ENCODE results near the gene HJV. TPM values are rescaled to one million over a fixed set of nuclear protein-coding genes. Genes with fewer than 3 reads are reported as not detected.
A peak's percentile ranks its signal among the peaks of the same experiment; 100 is the strongest.
"Not testable (repeated sequence)": the region's sequence is repeated elsewhere in the genome, so short reads cannot be mapped to it uniquely, and the experiment has no call there.

Gene HJV, protein sequence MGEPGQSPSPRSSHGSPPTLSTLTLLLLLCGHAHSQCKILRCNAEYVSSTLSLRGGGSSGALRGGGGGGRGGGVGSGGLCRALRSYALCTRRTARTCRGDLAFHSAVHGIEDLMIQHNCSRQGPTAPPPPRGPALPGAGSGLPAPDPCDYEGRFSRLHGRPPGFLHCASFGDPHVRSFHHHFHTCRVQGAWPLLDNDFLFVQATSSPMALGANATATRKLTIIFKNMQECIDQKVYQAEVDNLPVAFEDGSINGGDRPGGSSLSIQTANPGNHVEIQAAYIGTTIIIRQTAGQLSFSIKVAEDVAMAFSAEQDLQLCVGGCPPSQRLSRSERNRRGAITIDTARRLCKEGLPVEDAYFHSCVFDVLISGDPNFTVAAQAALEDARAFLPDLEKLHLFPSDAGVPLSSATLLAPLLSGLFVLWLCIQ
- not detected for polyA plus RNA-seq (2013, experiment 1 of 2)
- polyA plus RNA-seq (2013, experiment 2 of 2), result not detected

DNA sequence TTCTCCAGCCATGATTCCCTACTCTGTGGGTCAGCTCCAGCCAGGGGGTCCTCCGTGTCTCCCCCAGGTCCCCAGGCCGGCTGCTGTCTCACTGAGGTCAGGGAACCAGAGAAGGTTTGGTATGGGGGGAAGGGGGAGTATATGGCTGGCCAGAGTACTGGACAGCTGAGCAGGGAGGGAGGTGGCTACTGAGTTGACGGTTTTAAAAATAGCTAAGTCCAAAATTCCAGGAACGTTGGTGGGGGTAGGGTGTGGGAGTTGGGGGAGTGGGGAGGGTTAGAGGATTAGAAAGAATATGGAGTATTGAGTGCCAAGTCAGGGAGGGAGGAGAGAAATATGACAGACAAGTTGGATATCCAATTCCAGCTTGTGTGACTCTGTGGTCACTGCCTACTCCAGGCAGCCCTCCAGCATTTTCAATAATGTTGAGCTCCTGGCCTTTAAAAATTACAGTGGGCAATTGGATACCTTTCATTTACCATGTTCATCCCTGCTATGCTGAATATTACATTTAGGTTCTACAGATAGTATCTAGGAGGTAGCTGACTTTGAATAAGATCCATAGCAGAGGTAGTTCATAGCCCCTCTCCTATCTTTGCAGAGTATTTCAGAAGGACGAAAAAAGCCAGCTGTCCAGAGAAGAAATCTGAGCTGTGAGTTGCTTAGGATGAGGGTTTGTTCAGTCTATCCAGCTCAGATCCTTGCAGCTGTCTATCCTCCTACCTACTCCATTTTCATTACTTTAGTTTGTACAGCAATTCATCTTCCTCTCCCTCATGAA lies at the start of gene HJV:
Gene HJV (minus strand): TSS at position 114 of the 781 bp plus-strand sequence. CDS start 1,504 bp downstream, outside the sequence.
- Histone ChIP-seq H3K9me3 (ENCODE audit: control insufficient read depth, low read length) (no peaks in the 10 kb centered on the region), H3K4me1 (ENCODE audit: control insufficient read depth, insufficient read depth, low read length, poor library complexity, severe bottlenecking) (peaks cover 17% of the 10 kb centered on the region), H3K4me3 (ENCODE audit: extremely low read depth, insufficient read depth, low read length, poor library complexity, severe bottlenecking) (no peak within 1 kb of the TSS), H3K36me3 (ENCODE audit: control insufficient read depth, insufficient read depth, low read length) (no peaks in the 10 kb centered on the region), H3K27ac (ENCODE audit: low read depth, low read length, severe bottlenecking) (no peak within 1 kb of the TSS)
- WGBS, 2 experiments (ENCODE audit: insufficient coverage in 2 of 2), result 91 to 92% methylated on average over 3 to 4 of the region's 5 CpGs

DNA sequence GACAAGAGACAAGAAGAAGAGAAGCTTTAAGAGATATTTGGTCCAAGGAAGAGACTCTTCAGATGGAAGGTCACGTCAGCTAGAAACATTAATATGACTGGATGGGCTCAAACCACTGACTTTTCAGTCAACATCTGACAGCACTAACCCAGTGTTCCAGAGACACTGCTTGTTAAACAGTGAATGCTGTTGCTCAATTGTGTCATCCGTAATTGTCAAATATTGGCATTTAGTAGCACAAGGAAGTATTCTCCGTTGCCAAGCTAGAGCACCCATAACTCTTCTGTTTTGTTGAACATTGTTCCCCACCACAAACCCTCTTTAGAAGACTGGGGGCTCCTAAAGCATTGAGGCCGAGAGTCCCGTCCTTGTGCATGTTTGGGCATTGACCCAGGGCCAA lies 37.6 kb upstream of the HJV start:
- not testable (repeated sequence) for H3K9me3 ChIP-seq (ENCODE audit: control insufficient read depth, low read length); H3K4me1 ChIP-seq (ENCODE audit: control insufficient read depth, insufficient read depth, low read length, poor library complexity, severe bottlenecking); H3K36me3 ChIP-seq (ENCODE audit: control insufficient read depth, insufficient read depth, low read length); H3K27ac ChIP-seq (ENCODE audit: low read depth, low read length, severe bottlenecking); H3K4me3 ChIP-seq (ENCODE audit: extremely low read depth, insufficient read depth, low read length, poor library complexity, severe bottlenecking)
- WGBS, 2 experiments (ENCODE audit: insufficient coverage in 2 of 2), result 100% methylated on average over 2 of the region's 5 CpGs

DNA sequence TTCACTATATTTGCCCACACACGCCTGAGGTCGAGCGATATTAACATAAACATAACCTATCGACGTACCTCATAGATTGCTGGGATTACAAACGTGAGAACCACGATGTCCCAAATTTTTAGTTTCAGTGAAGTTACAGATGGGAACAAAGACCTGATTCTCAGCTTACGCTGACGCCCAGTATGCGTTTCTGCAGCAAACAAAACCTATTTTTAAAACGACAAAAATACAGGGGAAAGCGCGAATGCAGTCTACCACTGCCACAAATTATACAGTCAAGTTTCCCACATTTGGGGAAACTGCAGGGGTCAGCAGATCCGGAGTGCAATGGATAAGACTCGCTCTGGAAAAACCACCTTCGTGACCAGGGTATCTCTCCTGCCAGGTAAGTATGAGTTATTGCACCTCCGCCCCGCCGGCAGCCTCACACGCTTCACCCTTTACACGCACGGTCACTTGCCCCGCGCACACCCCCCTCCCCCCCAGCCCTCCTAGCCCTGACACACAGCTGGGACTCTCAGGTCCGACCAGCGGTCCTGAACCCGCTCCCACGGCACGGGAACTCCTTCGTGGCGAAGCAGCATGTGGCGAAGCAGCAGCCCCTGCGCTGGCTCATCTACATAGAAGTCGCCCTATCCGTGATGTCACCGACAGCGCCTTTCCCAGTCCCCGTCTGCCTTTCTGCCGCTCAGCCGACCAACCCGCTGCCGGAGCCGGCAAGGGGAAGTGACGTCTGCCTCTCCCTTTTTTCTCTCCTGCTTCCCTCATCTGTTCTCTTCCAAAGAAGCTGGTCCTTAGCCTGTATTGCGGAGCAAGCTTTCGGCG lies 30.5 kb upstream of the HJV start:
- Histone ChIP-seq H3K4me3 (ENCODE audit: extremely low read depth, insufficient read depth, low read length, poor library complexity, severe bottlenecking) (peak overlapping the region; percentile 27), H3K27ac (ENCODE audit: low read depth, low read length, severe bottlenecking) (peak overlapping the region; percentile 95)
- not testable (repeated sequence) for H3K9me3 ChIP-seq (ENCODE audit: control insufficient read depth, low read length); H3K4me1 ChIP-seq (ENCODE audit: control insufficient read depth, insufficient read depth, low read length, poor library complexity, severe bottlenecking); H3K36me3 ChIP-seq (ENCODE audit: control insufficient read depth, insufficient read depth, low read length)
- WGBS, 2 experiments (ENCODE audit: insufficient coverage in 2 of 2), result 1 to 11% methylated on average over 22 to 29 of the region's 47 CpGs

DNA sequence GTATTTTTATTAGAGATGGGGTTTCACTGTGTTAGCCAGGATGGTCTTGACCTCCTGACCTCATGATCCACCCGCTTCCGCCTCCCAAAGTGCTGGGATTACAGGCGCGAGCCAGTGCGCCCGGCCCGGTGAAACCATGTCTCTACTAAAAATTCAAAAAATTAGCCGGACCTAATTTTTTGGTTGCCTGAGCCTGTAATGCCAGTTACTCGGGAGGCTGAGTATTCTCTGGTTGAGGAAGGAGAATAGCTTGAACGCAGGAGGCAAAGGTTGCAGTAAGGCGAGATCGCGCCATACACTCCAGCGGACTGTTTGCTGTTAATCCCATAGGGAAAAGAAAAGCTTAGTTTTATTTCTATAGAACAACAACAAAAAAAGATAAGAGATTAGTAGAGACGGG lies 29.9 kb upstream of the HJV start:
- WGBS, 2 experiments (ENCODE audit: insufficient coverage in 2 of 2), result 53 to 63% methylated on average over 2 to 3 of the region's 15 CpGs
- Histone ChIP-seq H3K4me3 (ENCODE audit: extremely low read depth, insufficient read depth, low read length, poor library complexity, severe bottlenecking) (no peak overlapping the region), H3K27ac (ENCODE audit: low read depth, low read length, severe bottlenecking) (peak overlapping the region; percentile 95), H3K9me3 (ENCODE audit: control insufficient read depth, low read length) (no peaks in the 10 kb centered on the region), H3K36me3 (ENCODE audit: control insufficient read depth, insufficient read depth, low read length) (no peaks in the 10 kb centered on the region), H3K4me1 (ENCODE audit: control insufficient read depth, insufficient read depth, low read length, poor library complexity, severe bottlenecking) (no peaks in the 10 kb centered on the region)

DNA sequence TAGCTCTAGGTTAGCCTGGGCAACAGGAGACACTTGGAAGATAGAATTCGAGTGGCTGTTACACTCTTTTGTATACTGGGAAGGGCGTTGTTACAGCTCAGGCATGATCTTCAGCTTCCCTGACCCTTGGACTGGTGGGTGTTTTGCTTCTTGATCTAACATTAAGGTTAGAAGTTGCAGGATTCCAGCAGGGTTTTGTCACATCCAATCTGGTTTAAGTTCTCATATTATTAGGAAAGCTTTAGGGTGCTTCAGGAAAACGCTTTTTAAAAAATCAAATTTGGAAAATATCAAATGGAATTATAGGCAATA lies 29.1 kb upstream of the HJV start:
- WGBS, 2 experiments (ENCODE audit: insufficient coverage in 2 of 2), result 73% methylated on average over 2 of the region's 3 CpGs; no CpG with 5 or more reads in 1 of the 2 experiments
- H3K4me3 ChIP-seq (ENCODE audit: extremely low read depth, insufficient read depth, low read length, poor library complexity, severe bottlenecking); H3K4me1 ChIP-seq (ENCODE audit: control insufficient read depth, insufficient read depth, low read length, poor library complexity, severe bottlenecking); H3K36me3 ChIP-seq (ENCODE audit: control insufficient read depth, insufficient read depth, low read length); H3K9me3 ChIP-seq (ENCODE audit: control insufficient read depth, low read length); H3K27ac ChIP-seq (ENCODE audit: low read depth, low read length, severe bottlenecking): not testable (repeated sequence)

DNA sequence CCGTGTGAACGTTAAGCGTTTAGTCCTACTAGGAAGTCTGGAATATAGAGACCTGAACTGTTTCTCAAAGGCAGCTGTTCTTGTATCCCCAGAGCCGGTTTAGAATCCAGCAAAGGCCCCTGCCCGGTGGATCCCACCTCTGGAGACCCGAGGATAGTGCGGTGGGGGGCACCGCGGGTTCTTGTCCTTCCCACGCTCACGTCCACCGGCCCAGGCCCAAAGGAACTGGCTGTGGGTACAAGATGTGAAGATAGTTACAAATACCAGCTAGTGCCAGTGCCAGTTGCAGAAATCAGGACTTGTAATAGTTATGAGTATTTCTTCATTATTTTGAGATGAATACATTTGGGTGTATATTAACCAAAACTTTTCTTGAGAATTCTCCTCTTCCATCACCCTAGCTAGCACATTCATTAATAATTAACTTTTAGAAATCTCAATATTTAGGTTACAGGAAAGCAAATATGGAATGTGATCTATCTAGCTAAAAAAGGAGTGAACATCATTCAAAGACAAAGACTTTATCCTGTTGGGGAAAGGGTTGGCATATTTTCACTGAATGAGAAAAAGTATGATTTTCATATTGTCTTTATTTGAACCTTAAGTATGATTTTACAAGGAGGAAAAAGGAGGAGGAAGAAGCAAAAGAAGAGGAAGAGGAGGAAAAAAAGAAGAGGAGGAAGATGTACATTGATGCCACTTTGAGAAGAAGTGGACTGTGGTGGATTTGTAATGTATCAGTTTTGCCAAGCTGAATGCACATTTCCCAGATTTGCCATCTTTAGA lies 28.5 kb upstream of the HJV start:
- not testable (repeated sequence) for H3K27ac ChIP-seq (ENCODE audit: low read depth, low read length, severe bottlenecking); H3K4me3 ChIP-seq (ENCODE audit: extremely low read depth, insufficient read depth, low read length, poor library complexity, severe bottlenecking); H3K36me3 ChIP-seq (ENCODE audit: control insufficient read depth, insufficient read depth, low read length); H3K4me1 ChIP-seq (ENCODE audit: control insufficient read depth, insufficient read depth, low read length, poor library complexity, severe bottlenecking); H3K9me3 ChIP-seq (ENCODE audit: control insufficient read depth, low read length)
- WGBS, 2 experiments (ENCODE audit: insufficient coverage in 2 of 2), result 93 to 94% methylated on average over 10 to 12 of the region's 12 CpGs

DNA sequence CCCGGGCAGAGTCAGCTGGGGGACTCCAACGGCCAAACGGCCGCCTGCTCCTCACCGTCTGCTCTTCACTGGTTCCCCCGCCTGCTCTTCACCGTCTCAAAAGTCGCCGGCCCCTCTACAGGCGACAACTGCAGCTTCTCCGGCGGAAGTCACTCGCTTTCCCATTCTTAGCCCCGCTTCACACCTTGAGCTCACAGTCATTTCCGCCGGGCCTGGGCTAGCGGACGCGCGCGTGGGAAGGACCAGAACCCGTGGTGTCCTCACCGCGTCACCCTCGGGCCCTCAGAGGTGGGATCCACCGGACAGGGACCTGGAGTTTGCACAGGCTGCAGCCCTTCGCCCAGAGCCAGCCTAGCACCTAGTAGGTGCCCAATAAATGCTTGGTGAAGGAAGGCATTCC lies 27.9 kb upstream of the HJV start:
- whole genome bisulfite sequencing, 2 experiments (ENCODE audit: insufficient coverage in 2 of 2), result 91 to 94% methylated on average over 25 to 27 of the region's 27 CpGs
- no peaks in the 10 kb centered on the region for H3K36me3 ChIP-seq (ENCODE audit: control insufficient read depth, insufficient read depth, low read length)

DNA sequence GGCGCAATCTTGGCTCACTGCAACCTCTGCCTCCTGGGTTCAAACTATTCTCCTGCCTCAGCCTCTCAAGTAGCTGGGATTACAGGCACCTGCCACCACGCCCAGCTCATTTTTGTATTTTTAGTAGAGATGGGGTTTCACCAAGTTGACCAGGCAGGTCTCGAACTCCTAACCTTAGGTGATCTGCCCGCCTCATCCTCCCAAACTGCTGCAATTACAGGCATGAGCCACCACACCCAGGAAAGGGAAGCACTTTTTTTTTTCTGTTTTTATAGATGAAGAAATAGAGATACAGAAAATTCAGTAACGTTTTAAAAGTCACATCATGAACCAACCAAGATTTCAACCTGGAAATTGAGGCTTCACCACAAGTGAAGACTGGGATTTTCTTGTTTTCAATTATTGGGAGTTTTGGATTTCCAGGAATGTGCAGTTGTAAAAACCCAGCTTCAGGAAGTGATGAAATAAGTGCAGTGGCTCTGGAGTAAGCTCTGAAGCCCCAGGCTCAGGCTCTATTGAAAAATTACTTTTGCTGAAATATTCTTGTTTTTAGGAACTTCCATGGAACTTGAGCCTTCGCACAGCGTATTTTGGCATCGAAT lies 27.1 kb upstream of the HJV start:
- 98% methylated on average over 3 of the region's 8 CpGs for WGBS, 2 experiments (ENCODE audit: insufficient coverage in 2 of 2)
- not testable (repeated sequence) for H3K9me3 ChIP-seq (ENCODE audit: control insufficient read depth, low read length)

More for the DNA sequence above, 27.9 kb upstream of the HJV start:
- H3K4me3 ChIP-seq (ENCODE audit: extremely low read depth, insufficient read depth, low read length, poor library complexity, severe bottlenecking), result no peak overlapping the region
- no peaks in the 10 kb centered on the region for H3K9me3 ChIP-seq (ENCODE audit: control insufficient read depth, low read length)
- H3K27ac ChIP-seq (ENCODE audit: low read depth, low read length, severe bottlenecking), result no peak overlapping the region
- H3K4me1 ChIP-seq (ENCODE audit: control insufficient read depth, insufficient read depth, low read length, poor library complexity, severe bottlenecking), result no peaks in the 10 kb centered on the region

DNA sequence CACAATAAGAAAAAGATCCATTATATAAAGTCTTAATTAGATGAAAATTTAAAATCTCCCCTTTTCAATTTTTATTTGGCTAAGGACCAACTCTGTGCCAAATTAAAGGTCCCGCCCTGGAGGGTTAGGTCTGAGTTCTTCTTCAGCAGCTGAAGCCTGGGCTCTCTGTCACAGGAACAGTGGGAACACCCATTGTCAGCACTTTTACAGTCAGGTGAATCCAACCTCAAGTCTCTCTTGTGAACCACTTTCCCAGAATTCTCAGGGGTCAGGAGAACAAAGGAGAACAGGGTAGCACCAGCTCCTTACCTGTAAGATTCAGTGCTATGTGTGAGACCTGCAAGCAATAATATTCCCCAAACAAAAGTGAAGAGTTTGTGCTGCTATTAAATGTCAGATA lies 25.1 kb upstream of the HJV start:
- Histone ChIP-seq H3K4me3 (ENCODE audit: extremely low read depth, insufficient read depth, low read length, poor library complexity, severe bottlenecking) (no peak overlapping the region), H3K9me3 (ENCODE audit: control insufficient read depth, low read length) (no peaks in the 10 kb centered on the region), H3K4me1 (ENCODE audit: control insufficient read depth, insufficient read depth, low read length, poor library complexity, severe bottlenecking) (no peaks in the 10 kb centered on the region), H3K27ac (ENCODE audit: low read depth, low read length, severe bottlenecking) (no peak overlapping the region), H3K36me3 (ENCODE audit: control insufficient read depth, insufficient read depth, low read length) (no peaks in the 10 kb centered on the region)
- 83 to 100% methylated on average over 1 of the region's 1 CpG for WGBS, 2 experiments (ENCODE audit: insufficient coverage in 2 of 2)

More for the DNA sequence above, 27.1 kb upstream of the HJV start:
- not testable (repeated sequence) for H3K27ac ChIP-seq (ENCODE audit: low read depth, low read length, severe bottlenecking); H3K36me3 ChIP-seq (ENCODE audit: control insufficient read depth, insufficient read depth, low read length); H3K4me3 ChIP-seq (ENCODE audit: extremely low read depth, insufficient read depth, low read length, poor library complexity, severe bottlenecking); H3K4me1 ChIP-seq (ENCODE audit: control insufficient read depth, insufficient read depth, low read length, poor library complexity, severe bottlenecking)

DNA sequence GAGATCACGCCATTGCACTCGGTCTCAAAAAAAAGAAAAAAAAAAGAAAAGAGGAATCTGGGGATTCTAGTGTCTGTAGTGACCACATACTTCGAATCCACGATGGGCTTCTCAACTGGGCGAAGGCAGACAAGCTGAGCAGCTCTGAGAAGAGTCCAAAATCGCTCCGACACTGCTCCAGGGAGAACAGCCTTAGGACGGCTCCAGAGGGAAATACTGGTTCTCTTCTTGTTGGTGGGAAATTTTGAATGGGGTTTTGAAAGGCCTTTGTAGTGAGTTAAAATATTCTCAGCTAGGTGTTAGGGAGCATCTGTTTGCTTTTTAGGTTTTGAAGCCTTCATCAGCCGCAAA lies 18.3 kb upstream of the HJV start:
- Histone ChIP-seq H3K9me3 (ENCODE audit: control insufficient read depth, low read length) (no peaks in the 10 kb centered on the region), H3K36me3 (ENCODE audit: control insufficient read depth, insufficient read depth, low read length) (no peaks in the 10 kb centered on the region), H3K27ac (ENCODE audit: low read depth, low read length, severe bottlenecking) (no peak overlapping the region), H3K4me1 (ENCODE audit: control insufficient read depth, insufficient read depth, low read length, poor library complexity, severe bottlenecking) (no peaks in the 10 kb centered on the region), H3K4me3 (ENCODE audit: extremely low read depth, insufficient read depth, low read length, poor library complexity, severe bottlenecking) (no peak overlapping the region)
- WGBS, 2 experiments (ENCODE audit: insufficient coverage in 2 of 2), result 94 to 95% methylated on average over 9 of the region's 9 CpGs
